Inferior parietal cortex (tissue), 1 donor: ENCODE measurements around the gene HS6ST2.

ENCODE experiments used
- DNase-seq: peaks from one replicate; pipeline ENCODE4 v3.0.0-alpha.2; 2016; ENCODE audit errors: extremely low spot score

HS6ST2 gene

GRCh38 chrX:132676561-132677186 is 281.8 kb downstream of the HS6ST2 start:
- no peak for DNase-seq

- DNase-seq: no peak
Measured at GRCh38 chrX:132676102-132676501, 282.3 kb downstream of the HS6ST2 start.

GRCh38 chrX:132673331-132673730 is 285.1 kb downstream of the HS6ST2 start:
- no peak for DNase-seq

GRCh38 chrX:132671229-132671641 is 287.2 kb downstream of the HS6ST2 start:
- DNase-seq: no peak

- no peak for DNase-seq
Measured at GRCh38 chrX:132669142-132669541, 289.3 kb downstream of the HS6ST2 start.

GRCh38 chrX:132668178-132668577 is 290.3 kb downstream of the HS6ST2 start:
- no peak for DNase-seq

- no peak for DNase-seq
Measured at GRCh38 chrX:132665676-132666075, 292.8 kb downstream of the HS6ST2 start.

- DNase-seq: no peak
Measured at GRCh38 chrX:132664273-132664672, 294.2 kb downstream of the HS6ST2 start.

- no peak for DNase-seq
Measured at GRCh38 chrX:132662844-132663243, 295.6 kb downstream of the HS6ST2 start.

- no peak for DNase-seq
Measured at GRCh38 chrX:132657876-132658275, 300.6 kb downstream of the HS6ST2 start.

- DNase-seq: no peak
Measured at GRCh38 chrX:132652871-132653270, 305.6 kb downstream of the HS6ST2 start.

- DNase-seq: no peak
Measured at GRCh38 chrX:132651421-132652086, 306.9 kb downstream of the HS6ST2 start.

GRCh38 chrX:132648895-132649294 is 309.5 kb downstream of the HS6ST2 start:
- no peak for DNase-seq

- no peak for DNase-seq
Measured at GRCh38 chrX:132639446-132639845, 319.0 kb downstream of the HS6ST2 start.

- no peak for DNase-seq
Measured at GRCh38 chrX:132638313-132638712, 320.1 kb downstream of the HS6ST2 start.

- DNase-seq: no peak
Measured at GRCh38 chrX:132636080-132636479, 322.3 kb downstream of the HS6ST2 start.

GRCh38 chrX:132634521-132634920 is 323.9 kb downstream of the HS6ST2 start:
- no peak for DNase-seq

- peak; percentile 24 for DNase-seq
Measured at GRCh38 chrX:132631579-132632232, 326.7 kb downstream of the HS6ST2 start.

GRCh38 chrX:132624466-132624865 is 334.0 kb downstream of the HS6ST2 start:
- no peak for DNase-seq

GRCh38 chrX:132623942-132624341 is 334.5 kb downstream of the HS6ST2 start:
- no peak for DNase-seq

GRCh38 chrX:132623300-132623699 is 335.1 kb downstream of the HS6ST2 start:
- no peak for DNase-seq

- no peak for DNase-seq
Measured at GRCh38 chrX:132622130-132622529, 336.3 kb downstream of the HS6ST2 start.

GRCh38 chrX:132618810-132619209 is 339.6 kb downstream of the HS6ST2 start:
- no peak for DNase-seq
